ENCODE data around the gene ZNF93. TPM values are rescaled to one million over a fixed set of nuclear protein-coding genes. Genes with fewer than 3 reads are reported as not detected.
"Not testable (repeated sequence)": the region's sequence is repeated elsewhere in the genome, so short reads cannot be mapped to it uniquely, and the experiment has no call there.

The ZNF93 gene
- total and polyA plus RNA-seq, 2 of the 8 experiments (the other 6 are each of a cell fraction or from before 2014, with no cell fraction given) = 40.8 to 61.8 TPM

- H2BK120ac ChIP-seq (replicated peaks; ENCODE audit: low read depth, low read length); H3K4ac ChIP-seq (replicated peaks; ENCODE audit: insufficient read length, low read depth, low read length); H3K14ac ChIP-seq (ENCODE audit: insufficient read length); H2AFZ ChIP-seq (ENCODE audit: low read length); H2BK12ac ChIP-seq (ENCODE audit: low read depth, low read length); H3K27me3 ChIP-seq (replicated peaks in 1 of 4; ENCODE audit: control insufficient read depth in 3 of 4, extremely low read depth in 1 of 4, insufficient read depth in 3 of 4, low read length in 3 of 4); H4K5ac ChIP-seq (ENCODE audit: insufficient read length, low read depth, low read length); H4K20me1 ChIP-seq (replicated peaks in 1 of 2; ENCODE audit: control insufficient read depth in 1 of 2, insufficient read depth in 2 of 2, low read length in 2 of 2); H2AK5ac ChIP-seq (ENCODE audit: low read depth, low read length); H3K4me2 ChIP-seq (ENCODE audit: insufficient read depth in 1 of 2, low read depth in 2 of 2, low read length in 2 of 2); H4K8ac ChIP-seq (ENCODE audit: extremely low read depth, insufficient read depth, low read length); H4K91ac ChIP-seq (replicated peaks; ENCODE audit: insufficient read length, low read length); H3K18ac ChIP-seq (ENCODE audit: extremely low read depth, low read length); FAIRE-seq; H3K56ac ChIP-seq (replicated peaks; ENCODE audit: insufficient read length, low read depth, low read length); DNase-seq (ENCODE audit: low read depth in 1 of 2, low spot score in 2 of 2); H3K23ac ChIP-seq (ENCODE audit: insufficient read length); H3K27ac ChIP-seq (ENCODE audit: low read depth, low read length); H2BK20ac ChIP-seq (ENCODE audit: low read length); H3K4me1 ChIP-seq (replicated peaks in 1 of 4; ENCODE audit: control insufficient read depth in 3 of 4, insufficient read depth in 4 of 4, low read length in 3 of 4); H3K23me2 ChIP-seq (ENCODE audit: low read depth, low read length); H3K79me1 ChIP-seq (ENCODE audit: low read depth, low read length); H3K9ac ChIP-seq (replicated peaks in 1 of 4; ENCODE audit: extremely low read depth in 1 of 4, low read depth in 3 of 4, low read length in 3 of 4); H2BK15ac ChIP-seq (ENCODE audit: low read length); H2BK5ac ChIP-seq (ENCODE audit: low read depth, low read length): not testable (repeated sequence)
- 90% methylated on average over 3 of the region's 3 CpGs; no CpG with 5 or more reads in 1 of the 2 experiments for WGBS, 2 experiments (ENCODE audit: extremely low coverage in 1 of 2, insufficient coverage in 1 of 2, insufficient read length in 1 of 2, insufficient replicate concordance in 2 of 2, low coverage in 1 of 2, low lambda C conversion rate in 2 of 2, missing lambda C conversion rate in 1 of 2)
- peak overlapping the region in 1 of 4 experiments; percentile 34; a peak in 2 of 8 replicates for H3K4me3 ChIP-seq (ENCODE audit: extremely low read depth in 1 of 4, insufficient read depth in 2 of 4, low read depth in 3 of 4, low read length in 4 of 4)
- POLR2A ChIA-PET (ENCODE audit: partially characterized antibody) = interaction anchor here (17.2 kb wide), 1 partner anchor 23 kb away, joined by 453 read pairs; the partner anchor contains the start of gene ZNF253
- peak; percentile 86 for TF ChIP-seq ZNF274 (IDR thresholded peaks at IDR 0.05; ENCODE audit: borderline replicate concordance, extremely low read depth, low read length)
- H3K36me3 ChIP-seq (ENCODE audit: control insufficient read depth in 2 of 4, insufficient read depth in 4 of 4, low read length in 3 of 4) = peaks cover 9 to 71% (median 41%) of the 10 kb centered on the region in 4 experiments
- CTCF ChIA-PET (ENCODE audit: partially characterized antibody) = interaction anchor here (0.6 kb wide), 1 partner anchor 76 kb away, joined by 3 read pairs; no protein-coding TSS in a partner anchor
- peaks cover 61 to 72% of the 10 kb centered on the region in 2 experiments for H3K9me3 ChIP-seq (ENCODE audit: insufficient read depth in 2 of 2, low read depth in 1 of 2, low read length in 1 of 2)
- peaks cover 0 to 13% of the 10 kb centered on the region in 2 experiments; a peak in 2 of 4 replicates for H3K79me2 ChIP-seq (ENCODE audit: control insufficient read depth in 1 of 2, insufficient read depth in 2 of 2, low read length in 2 of 2)
Observed at GRCh38 chr19:19892055-19892941, 8.4 kb upstream of the ZNF93 start.

Data from H1 (cell line).